Loucy (cell line): ENCODE results near the gene PLAC9.
A peak's percentile ranks its signal among the peaks of the same experiment; 100 is the strongest.

Source experiments
- H2AFZ ChIP-seq: fragments of 200-600 bp; sonication (generic); 2 replicates; pipeline ENCODE4 v1.6.0; 2016; ENCODE audit warnings: antibody characterized with exemption, mild to moderate bottlenecking, low read length, moderate library complexity
- H3F3A ChIP-seq: fragments of 200-600 bp; 2 replicates; pipeline ENCODE4 v1.6.0; 2016; ENCODE audit warnings: antibody characterized with exemption, low read depth, mild to moderate bottlenecking
- H3K27me3 ChIP-seq: fragments of 200-600 bp; sonication (generic); 2 replicates; pipeline ENCODE4 v1.6.1; 2014; ENCODE audit warnings: low read length, mild to moderate bottlenecking; ENCODE audit not compliant: insufficient read depth, poor library complexity, severe bottlenecking
- H3K36me3 ChIP-seq: fragments of 200-600 bp; sonication (generic); 2 replicates; pipeline ENCODE4 v1.6.1; 2016; ENCODE audit warnings: low read length; ENCODE audit not compliant: insufficient read depth
- H3K4me1 ChIP-seq: fragments of 200-600 bp; sonication (generic); 2 replicates; pipeline ENCODE4 v1.5.1; 2014; ENCODE audit warnings: low read length, mild to moderate bottlenecking; ENCODE audit not compliant: insufficient read depth, poor library complexity, severe bottlenecking
- H3K4me2 ChIP-seq: fragments of 200-600 bp; sonication (generic); 2 replicates; pipeline ENCODE4 v1.6.0; 2014; ENCODE audit warnings: antibody characterized with exemption, low read length, low read depth, mild to moderate bottlenecking; ENCODE audit not compliant: poor library complexity, severe bottlenecking
- H3K4me3 ChIP-seq: fragments of 200-600 bp; sonication (generic); 2 replicates; pipeline ENCODE4 v1.5.1; 2014; ENCODE audit warnings: low read length, mild to moderate bottlenecking, mixed read lengths; ENCODE audit not compliant: poor library complexity, severe bottlenecking
- H3K79me2 ChIP-seq: fragments of 200-600 bp; sonication (generic); 2 replicates; pipeline ENCODE4 v1.6.1; 2014; ENCODE audit warnings: low read length; ENCODE audit not compliant: insufficient read depth
- H3K9ac ChIP-seq: fragments of 200-600 bp; sonication (generic); 2 replicates; pipeline ENCODE4 v1.6.0; 2014; ENCODE audit warnings: mild to moderate bottlenecking, low read depth, low read length, moderate library complexity; ENCODE audit not compliant: poor library complexity, severe bottlenecking
- H3K9me2 ChIP-seq: fragments of 200-600 bp; sonication (generic); replicated peaks from 2 replicates; pipeline ENCODE4 v1.6.1; 2016; ENCODE audit warnings: low read depth, low read length, mixed read lengths
- H3K9me3 ChIP-seq: fragments of 200-600 bp; sonication (generic); 2 replicates; pipeline ENCODE4 v1.6.1; 2014; ENCODE audit warnings: mild to moderate bottlenecking, antibody characterized with exemption, low read length, low read depth; ENCODE audit not compliant: insufficient read depth
- H4K20me1 ChIP-seq: fragments of 200-600 bp; sonication (generic); 2 replicates; pipeline ENCODE4 v1.6.0; 2014; ENCODE audit warnings: antibody characterized with exemption, low read length, mild to moderate bottlenecking; ENCODE audit not compliant: insufficient read depth, poor library complexity, severe bottlenecking
- CTCF ChIP-seq: fragments of 200-600 bp; sonication (generic); conservative IDR thresholded peaks from 2 replicates; pipeline ENCODE4 v1.5.1; 2014; ENCODE audit warnings: mild to moderate bottlenecking, antibody characterized with exemption, low read length
- EZH2phosphoT487 ChIP-seq: fragments of 200-600 bp; IDR thresholded peaks from 2 replicates; pipeline ENCODE4 v1.6.1; 2018; ENCODE audit warnings: antibody characterized with exemption, mild to moderate bottlenecking, moderate library complexity, borderline replicate concordance

PLAC9 gene

GRCh38 chr10:80100116-80100515, 32.4 kb upstream of the PLAC9 start:
- no peaks in the 10 kb centered on the region for H4K20me1 ChIP-seq
- H3K79me2 ChIP-seq, result no peaks in the 10 kb centered on the region
- no peak for TF ChIP-seq EZH2phosphoT487
- H3K4me3 ChIP-seq, result no peak overlapping the region
- no peaks in the 10 kb centered on the region for H3K9me2 ChIP-seq
- no peaks in the 10 kb centered on the region for H3K36me3 ChIP-seq
- no peak overlapping the region for H3K9ac ChIP-seq
- no peaks in the 10 kb centered on the region for H3K27me3 ChIP-seq
- H2AFZ ChIP-seq, result no peak overlapping the region
- H3K4me2 ChIP-seq, result no peak overlapping the region
- peaks cover 12% of the 10 kb centered on the region for H3K4me1 ChIP-seq
- H3F3A ChIP-seq, result no peaks in the 10 kb centered on the region
- no peaks in the 10 kb centered on the region for H3K9me3 ChIP-seq

GRCh38 chr10:80100861-80101695, 31.5 kb upstream of the PLAC9 start:
- no peak for TF ChIP-seq EZH2phosphoT487
- TF ChIP-seq CTCF, result no peak
- Histone ChIP-seq H3K27me3 (no peaks in the 10 kb centered on the region), H3K9me3 (no peaks in the 10 kb centered on the region), H3K9ac (no peak overlapping the region), H3K4me3 (no peak overlapping the region), H3K79me2 (no peaks in the 10 kb centered on the region), H3K4me2 (no peak overlapping the region), H3K4me1 (peaks cover 12% of the 10 kb centered on the region), H3K36me3 (no peaks in the 10 kb centered on the region), H4K20me1 (no peaks in the 10 kb centered on the region), H3F3A (no peaks in the 10 kb centered on the region), H3K9me2 (no peaks in the 10 kb centered on the region), H2AFZ (no peak overlapping the region)

- H3K79me2 ChIP-seq, result no peaks in the 10 kb centered on the region
- no peaks in the 10 kb centered on the region for H3K36me3 ChIP-seq
- TF ChIP-seq CTCF, result no peak
- no peak for TF ChIP-seq EZH2phosphoT487
- H3K27me3 ChIP-seq, result no peaks in the 10 kb centered on the region
- H4K20me1 ChIP-seq, result no peaks in the 10 kb centered on the region
- H3K4me3 ChIP-seq, result no peak overlapping the region
- peaks cover 12% of the 10 kb centered on the region for H3K4me1 ChIP-seq
- H3F3A ChIP-seq, result no peaks in the 10 kb centered on the region
- no peak overlapping the region for H3K9ac ChIP-seq
- no peaks in the 10 kb centered on the region for H3K9me2 ChIP-seq
- peaks cover 5% of the 10 kb centered on the region; the same call in 1 of the 2 replicates for H3K9me3 ChIP-seq
- H2AFZ ChIP-seq, result peak overlapping the region; percentile 65; the same call in 1 of the 2 replicates
- peak overlapping the region; percentile 33 for H3K4me2 ChIP-seq
These were observed 28.2 kb upstream of the PLAC9 start for GRCh38 chr10:80104066-80104926.
